Gastroesophageal sphincter (tissue), 4 donors: ENCODE measurements around the gene PPP6C. TPM values are rescaled to one million over a fixed set of nuclear protein-coding genes. Genes with fewer than 3 reads are reported as not detected.

Experiments
- ATAC-seq: fragments of 150-250 bp; one replicate; pipeline ENCODE4 v1.9.1; 2016; ENCODE audit warnings: mild to moderate bottlenecking, moderate library complexity
- H3K27ac ChIP-seq, 4 donors: fragments of 200-600 bp; sonication (generic) in 3 of 4; 1 replicate in 3 of 4; 2 replicates in 1 of 4; pipeline ENCODE4 v1.5.1; 2016 to 2019
- H3K27me3 ChIP-seq: fragments of 200-600 bp; sonication (generic); one replicate; pipeline ENCODE4 v1.5.1; 2019
- H3K36me3 ChIP-seq, 2 donors: fragments of 200-600 bp; sonication (generic); one replicate each; pipeline ENCODE4 v1.5.1; 2019; ENCODE audit warnings: control low read depth in 1 of 2
- H3K4me1 ChIP-seq, 3 donors: fragments of 200-600 bp; sonication (generic); 1 replicate in 2 of 3; 2 replicates in 1 of 3; pipeline ENCODE4 v1.5.1; 2016 to 2019; ENCODE audit warnings: control low read depth in 2 of 3
- H3K4me3 ChIP-seq, 2 donors: fragments of 200-600 bp; sonication (generic); one replicate each; pipeline ENCODE4 v1.5.1; 2019; ENCODE audit warnings: mild to moderate bottlenecking in 1 of 2, moderate library complexity in 1 of 2
- H3K9me3 ChIP-seq, 3 donors: fragments of 200-600 bp; sonication (generic); one replicate each; pipeline ENCODE4 v1.5.1; 2017 to 2019; ENCODE audit warnings: control low read depth in 2 of 3
- CTCF ChIP-seq, 4 experiments: fragments of 200-600 bp in 2 of 4; fragments of 450-650 bp in 2 of 4; sonication (generic) in 1 of 4; IDR thresholded peaks; one replicate each; pipeline ENCODE4 v1.5.1; 2017 to 2019; ENCODE audit warnings: antibody characterized with exemption in 4 of 4, mild to moderate bottlenecking in 2 of 4, moderate library complexity in 2 of 4
- EP300 ChIP-seq: sonication (generic); formaldehyde crosslinking; IDR thresholded peaks from one replicate; pipeline ENCODE4 v1.6.1; 2017; ENCODE audit warnings: antibody characterized with exemption, mild to moderate bottlenecking
- POLR2A ChIP-seq, 2 donors: fragments of 450-650 bp; IDR thresholded peaks; one replicate each; pipeline ENCODE4 v1.6.1; 2017; ENCODE audit warnings: antibody characterized with exemption in 2 of 2, mild to moderate bottlenecking in 2 of 2, moderate library complexity in 1 of 2
- POLR2AphosphoS5 ChIP-seq: sonication (generic); formaldehyde crosslinking; IDR thresholded peaks from one replicate; pipeline ENCODE4 v1.6.1; 2017; ENCODE audit warnings: antibody characterized with exemption
- WGBS, 2 donors: methylation state at CpG; one replicate each; pipeline ENCODE4 v1.1.5; 2018; ENCODE audit warnings: low coverage in 1 of 2; 5-methylcytosine and 5-hydroxymethylcytosine counted together
- total RNA-seq, 4 donors: library from RNA; depleted of rRNA; stranded (reverse); fragments of >200 nt; gene quantifications; one replicate each; pipeline ENCODE4 v1.1.0, GENCODE V29; 2016

The PPP6C gene
- total RNA-seq, 4 donors from 2014 or later = 28.5 to 49.9 (median 38.0) TPM

DNA sequence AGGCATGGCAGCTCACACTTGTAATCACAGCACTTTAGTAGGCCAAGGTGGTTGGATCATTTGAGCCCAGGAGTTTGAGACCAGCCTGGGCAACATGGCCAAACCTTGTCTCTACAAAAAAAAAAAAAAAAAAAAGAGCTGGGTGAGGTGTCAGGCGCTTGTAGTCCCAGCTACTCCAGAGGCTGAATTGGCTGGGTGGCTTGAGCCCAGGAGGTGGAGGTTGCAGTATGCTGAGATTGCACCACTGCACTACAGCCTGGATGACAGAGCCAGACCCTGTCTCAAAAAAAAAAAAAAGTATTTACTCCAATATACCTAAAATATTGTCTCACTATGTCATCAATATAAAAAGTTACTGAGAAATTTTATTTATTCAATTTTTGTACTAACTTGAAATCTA, 49.0 kb downstream of the PPP6C start:
- ATAC-seq = no peak
- TF ChIP-seq POLR2A (IDR thresholded peaks at IDR 0.05) = no peak
- TF ChIP-seq POLR2AphosphoS5 = no peak
- TF ChIP-seq CTCF (IDR thresholded peaks at IDR 0.05) = no peak
- TF ChIP-seq EP300 = no peak
- peaks cover 0 to 32% (median 3%) of the 10 kb centered on the region in 3 donors for H3K4me1 ChIP-seq
- no peak overlapping the region for H3K27ac ChIP-seq
- 80 to 86% methylated on average over 1 of the region's 1 CpG for WGBS, 2 donors
- no peaks in the 10 kb centered on the region for H3K9me3 ChIP-seq
- H3K4me3 ChIP-seq = no peak overlapping the region
- H3K36me3 ChIP-seq = peaks cover 0 to 15% of the 10 kb centered on the region in 2 donors
- no peaks in the 10 kb centered on the region for H3K27me3 ChIP-seq

DNA sequence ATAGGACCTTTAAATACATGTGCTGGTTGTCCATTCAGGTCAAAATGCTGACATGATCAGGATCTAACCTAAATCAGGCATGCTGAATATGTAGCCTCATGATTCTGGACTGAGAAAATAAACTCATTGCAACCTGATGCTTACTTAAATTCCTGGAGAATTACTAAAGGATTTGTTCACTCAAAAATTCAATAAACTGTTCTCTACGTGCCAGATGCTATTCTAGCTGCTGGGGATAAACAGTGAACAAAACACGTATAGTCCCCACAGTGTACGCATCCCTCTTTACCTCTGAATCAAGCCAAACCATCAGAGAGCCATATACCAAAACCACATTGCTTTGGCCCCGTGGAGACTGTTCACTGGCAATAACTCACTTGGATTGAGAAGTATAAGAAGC, 52.4 kb downstream of the PPP6C start:
- 47 to 58% methylated on average over 3 to 4 of the region's 4 CpGs for WGBS, 2 donors
- no peak for ATAC-seq
- Histone ChIP-seq H3K4me1 (peaks cover 0 to 12% (median 0%) of the 10 kb centered on the region in 3 donors), H3K4me3 (no peak overlapping the region), H3K27ac (no peak overlapping the region), H3K36me3 (peaks cover 0 to 15% of the 10 kb centered on the region in 2 donors), H3K9me3 (no peaks in the 10 kb centered on the region), H3K27me3 (no peaks in the 10 kb centered on the region)
- TF ChIP-seq CTCF (IDR thresholded peaks at IDR 0.05) = no peak
- no peak for TF ChIP-seq POLR2A (IDR thresholded peaks at IDR 0.05)
- TF ChIP-seq EP300 = no peak
- TF ChIP-seq POLR2AphosphoS5 = no peak

GRCh38 chr9:125134976-125135375, 54.6 kb downstream of the PPP6C start:
- ATAC-seq = no peak
- Histone ChIP-seq H3K27me3 (no peaks in the 10 kb centered on the region), H3K36me3 (peaks cover 0 to 11% of the 10 kb centered on the region in 2 donors), H3K27ac (no peak overlapping the region), H3K4me3 (no peak overlapping the region), H3K4me1 (no peaks in the 10 kb centered on the region), H3K9me3 (no peaks in the 10 kb centered on the region)
- TF ChIP-seq POLR2A (IDR thresholded peaks at IDR 0.05) (no peak), POLR2AphosphoS5 (no peak), EP300 (no peak), CTCF (IDR thresholded peaks at IDR 0.05) (no peak)

DNA sequence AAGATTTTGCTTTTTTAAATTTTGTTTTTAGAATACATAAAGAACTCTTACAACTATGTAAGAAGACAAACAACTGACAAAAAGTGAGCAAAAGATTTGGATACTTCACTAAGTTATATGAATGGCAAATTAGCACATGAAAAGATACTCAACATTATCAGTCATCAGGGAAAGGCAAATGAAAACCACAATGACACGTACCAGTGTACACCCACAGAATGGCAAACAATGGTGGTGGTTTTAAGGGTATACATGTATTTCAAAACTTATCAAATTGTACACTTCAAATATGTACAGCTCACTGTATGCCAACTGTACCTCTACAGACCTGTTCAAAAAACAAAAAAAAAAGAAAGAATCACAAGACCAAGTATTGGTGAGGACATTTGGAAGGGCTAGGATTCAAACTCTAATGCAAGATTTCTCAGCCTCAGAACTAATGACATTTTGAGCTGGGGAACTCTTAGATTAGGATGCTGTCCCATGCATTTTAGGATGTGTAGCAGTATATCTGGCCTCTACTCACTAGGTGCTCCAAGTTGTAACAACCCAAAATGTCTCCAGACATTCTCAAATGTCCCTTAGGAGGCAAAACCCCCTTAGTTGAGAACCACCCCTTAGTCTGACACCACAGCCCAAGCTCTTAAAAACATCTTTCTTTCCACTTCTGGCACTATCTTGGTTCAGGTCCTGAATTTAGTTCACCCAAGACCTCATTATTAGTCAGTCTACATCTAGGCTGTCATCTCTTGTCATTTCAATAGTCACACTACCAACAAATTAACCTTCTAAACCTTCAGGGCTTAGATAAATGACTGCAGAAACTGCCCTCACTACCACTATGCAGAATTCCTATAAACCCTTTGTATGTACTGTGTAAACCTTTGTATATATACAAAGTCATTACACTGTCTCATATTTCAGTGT, 55.9 kb downstream of the PPP6C start:
- H3K4me3 ChIP-seq = no peak overlapping the region
- no peaks in the 10 kb centered on the region for H3K36me3 ChIP-seq
- no peaks in the 10 kb centered on the region for H3K4me1 ChIP-seq
- H3K27me3 ChIP-seq = no peaks in the 10 kb centered on the region
- ATAC-seq = no peak
- TF ChIP-seq POLR2AphosphoS5 (no peak), POLR2A (IDR thresholded peaks at IDR 0.05) (no peak), EP300 (no peak), CTCF (IDR thresholded peaks at IDR 0.05) (no peak)
- H3K9me3 ChIP-seq = no peaks in the 10 kb centered on the region
- H3K27ac ChIP-seq = no peak overlapping the region
- 90 to 93% methylated on average over 1 of the region's 1 CpG for WGBS, 2 donors

DNA sequence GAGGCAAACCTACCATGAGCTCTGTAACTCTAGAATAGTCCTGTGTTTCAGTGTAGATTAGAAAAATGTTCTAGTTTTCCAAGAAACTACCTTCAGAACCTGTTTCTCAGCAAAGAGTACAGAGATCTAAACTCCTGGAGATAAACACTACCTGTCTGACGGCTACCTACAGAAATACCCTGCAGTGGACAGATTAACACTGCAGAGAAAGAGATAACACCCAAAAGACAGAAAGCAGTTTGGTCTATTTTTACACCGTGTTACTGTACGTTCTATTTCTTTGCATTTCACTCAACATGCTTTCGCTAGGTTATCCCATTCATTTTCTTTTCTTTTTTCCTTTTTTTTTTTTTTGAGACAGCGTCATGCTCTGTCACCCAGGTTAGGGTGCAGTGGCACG, 57.8 kb downstream of the PPP6C start:
- no peak for ATAC-seq
- H3K27ac ChIP-seq = no peak overlapping the region
- no peaks in the 10 kb centered on the region for H3K36me3 ChIP-seq
- 90 to 96% methylated on average over 6 of the region's 6 CpGs for WGBS, 2 donors
- no peaks in the 10 kb centered on the region for H3K27me3 ChIP-seq
- no peak for TF ChIP-seq EP300
- TF ChIP-seq CTCF (IDR thresholded peaks at IDR 0.05) = no peak
- no peak for TF ChIP-seq POLR2AphosphoS5
- no peak for TF ChIP-seq POLR2A (IDR thresholded peaks at IDR 0.05)
- no peak overlapping the region for H3K4me3 ChIP-seq
- no peaks in the 10 kb centered on the region for H3K4me1 ChIP-seq
- no peaks in the 10 kb centered on the region for H3K9me3 ChIP-seq
